SKM-1 treated with dmso at 0.1 percent for 144 hours (cell line): Measurements from ENCODE around the gene CIDEC.
A peak's percentile ranks its signal among the peaks of the same experiment; 100 is the strongest.
"Not testable (repeated sequence)": the region's sequence is repeated elsewhere in the genome, so short reads cannot be mapped to it uniquely, and the experiment has no call there.

Source experiments
- DNase-seq: peaks from one replicate; lab custom pipeline; 2025; ENCODE audit not compliant: unreplicated experiment; lab: John Stamatoyannopoulos, UW

CIDEC gene

GRCh38 chr3:9902372-9903237, 22.6 kb upstream of the CIDEC start, which contains the start of gene IL17RE:
Gene IL17RE, plus strand, starts transcription at chr3:9902848. Its CDS starts 85 bp downstream, at chr3:9902933.
- no peak for DNase-seq

- DNase-seq = no peak
Measured at GRCh38 chr3:9901967-9902366, 21.9 kb upstream of the CIDEC start.

GRCh38 chr3:9900965-9901415, 20.9 kb upstream of the CIDEC start:
- not testable (repeated sequence) for DNase-seq

- no peak for DNase-seq
Measured at GRCh38 chr3:9899289-9899791, 19.3 kb upstream of the CIDEC start.

GRCh38 chr3:9898467-9899241, 18.6 kb upstream of the CIDEC start:
- DNase-seq = no peak

GRCh38 chr3:9897408-9898372, 17.6 kb upstream of the CIDEC start:
- no peak for DNase-seq

GRCh38 chr3:9896755-9897407, 16.8 kb upstream of the CIDEC start:
- DNase-seq = not testable (repeated sequence)

- not testable (repeated sequence) for DNase-seq
Measured at GRCh38 chr3:9895715-9896114, 15.7 kb upstream of the CIDEC start.

- no peak for DNase-seq
Measured at GRCh38 chr3:9893739-9894138, 13.7 kb upstream of the CIDEC start.

- no peak for DNase-seq
Measured at GRCh38 chr3:9891072-9891622, 11.1 kb upstream of the CIDEC start.

GRCh38 chr3:9890249-9891071, 10.4 kb upstream of the CIDEC start, which contains the start of gene JAGN1:
Gene JAGN1, plus strand, starts transcription at chr3:9890610. Its CDS starts 113 bp downstream, at chr3:9890723.
- DNase-seq = peak; percentile 83

GRCh38 chr3:9889405-9889804, 9.4 kb upstream of the CIDEC start:
- DNase-seq = no peak

- DNase-seq = no peak
Measured at GRCh38 chr3:9888540-9888939, 8.5 kb upstream of the CIDEC start.

GRCh38 chr3:9887480-9887879, 7.4 kb upstream of the CIDEC start:
- DNase-seq = peak; percentile 38

- DNase-seq = no peak
Measured at GRCh38 chr3:9886328-9886727, 6.3 kb upstream of the CIDEC start.

- no peak for DNase-seq
Measured at GRCh38 chr3:9884555-9885165, 4.6 kb upstream of the CIDEC start.

GRCh38 chr3:9883706-9884554, 3.9 kb upstream of the CIDEC start:
- DNase-seq = no peak
